ENCODE data around the gene DDR1.

- no peak for TF ChIP-seq POLR2AphosphoS5 (IDR thresholded peaks at IDR 0.05; ENCODE audit: low read depth, low read length)
- 0 out of 2 replicates have a peak, but pooled peaks have one; percentile 43 for TF ChIP-seq TAF1 (IDR thresholded peaks at IDR 0.05; ENCODE audit: low read depth, low read length)
- TF ChIP-seq POLR2A (IDR thresholded peaks at IDR 0.05; ENCODE audit: low read depth, low read length), result no peak
- no peak for TF ChIP-seq SPI1 (IDR thresholded peaks at IDR 0.05; ENCODE audit: low read depth, low read length)
Observed at GRCh38 chr6:30907758-30908591, 23.7 kb downstream of the DDR1 start, which contains the start of gene GTF2H4.

All from GM12891 (cell line).